ENCODE results near the gene CDC42BPA. TPM values are rescaled to one million over a fixed set of nuclear protein-coding genes. Genes with fewer than 3 reads are reported as not detected.

The CDC42BPA gene
- polyA plus RNA-seq, 1 donor from 2014 or later: 22.9 TPM

DNA sequence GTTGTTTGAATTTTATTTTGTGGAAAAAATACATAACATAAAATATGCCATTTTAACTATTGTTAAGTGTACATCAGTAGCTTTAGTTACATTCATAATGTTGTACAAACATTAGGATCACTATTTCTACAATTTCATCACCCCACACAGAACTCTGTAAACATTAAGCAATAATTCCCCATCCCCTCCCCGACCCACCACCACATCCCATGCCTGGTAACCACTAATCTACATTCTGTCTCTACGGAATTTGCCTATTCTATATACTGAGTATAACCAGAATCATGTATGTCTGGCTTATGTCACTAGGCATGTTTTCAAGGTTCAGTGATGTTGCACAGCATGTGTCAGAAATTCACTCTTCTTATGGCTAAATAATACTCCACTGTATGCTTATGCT lies 47.7 kb downstream of the CDC42BPA start:
- Histone ChIP-seq H3K4me2 (ENCODE audit: low read length) (no peak overlapping the region), H2AFZ (ENCODE audit: low read depth, low read length) (no peak overlapping the region), H3F3A (ENCODE audit: insufficient read depth, low read length, poor library complexity, severe bottlenecking) (no peaks in the 10 kb centered on the region), H3K27ac (ENCODE audit: low read length) (no peak overlapping the region), H3K36me3 (ENCODE audit: insufficient read depth, low read length) (no peaks in the 10 kb centered on the region), H3K9me3 (ENCODE audit: low read length) (no peaks in the 10 kb centered on the region), H3K79me2 (replicated peaks; ENCODE audit: insufficient read depth, low read length) (peaks cover 48% of the 10 kb centered on the region), H3K9ac (ENCODE audit: low read length) (no peak overlapping the region), H3K27me3 (ENCODE audit: insufficient read depth, low read depth, low read length) (no peaks in the 10 kb centered on the region), H3K4me3 (ENCODE audit: low read length) (no peak overlapping the region), H4K20me1 (ENCODE audit: insufficient read depth) (no peaks in the 10 kb centered on the region), H3K9me2 (ENCODE audit: insufficient read depth, low read length) (no peaks in the 10 kb centered on the region)
- TF ChIP-seq RAD21 (conservative IDR thresholded peaks at IDR 0.05): no peak
- TF ChIP-seq CTCF (IDR thresholded peaks at IDR 0.05; ENCODE audit: poor library complexity, severe bottlenecking): no peak
- TF ChIP-seq TAF1 (IDR thresholded peaks at IDR 0.05; ENCODE audit: low read depth): no peak
- no peak for TF ChIP-seq POLR2AphosphoS5 (IDR thresholded peaks at IDR 0.05)
- TF ChIP-seq EZH2 (IDR thresholded peaks at IDR 0.05; ENCODE audit: borderline replicate concordance, insufficient read depth, low read length, poor library complexity, severe bottlenecking): no peak
- TF ChIP-seq SMC3 (conservative IDR thresholded peaks at IDR 0.05; ENCODE audit: poor library complexity): no peak
- no peak for TF ChIP-seq MXI1 (conservative IDR thresholded peaks at IDR 0.05; ENCODE audit: poor library complexity, severe bottlenecking)
- TF ChIP-seq REST (IDR thresholded peaks at IDR 0.05; ENCODE audit: borderline replicate concordance): no peak
- no peak for TF ChIP-seq EP300 (conservative IDR thresholded peaks at IDR 0.05; ENCODE audit: poor library complexity, severe bottlenecking)

GRCh38 chr1:227268943-227269342 lies 49.3 kb downstream of the CDC42BPA start:
- no peaks in the 10 kb centered on the region for H3K36me3 ChIP-seq (ENCODE audit: insufficient read depth, low read length)
- no peak overlapping the region for H3K9ac ChIP-seq (ENCODE audit: low read length)
- H3F3A ChIP-seq (ENCODE audit: insufficient read depth, low read length, poor library complexity, severe bottlenecking): no peaks in the 10 kb centered on the region
- no peaks in the 10 kb centered on the region for H3K9me2 ChIP-seq (ENCODE audit: insufficient read depth, low read length)
- H3K4me3 ChIP-seq (ENCODE audit: low read length): no peak overlapping the region
- H3K79me2 ChIP-seq (replicated peaks; ENCODE audit: insufficient read depth, low read length): peaks cover 36% of the 10 kb centered on the region
- no peaks in the 10 kb centered on the region for H4K20me1 ChIP-seq (ENCODE audit: insufficient read depth)
- no peaks in the 10 kb centered on the region for H3K9me3 ChIP-seq (ENCODE audit: low read length)
- no peak for TF ChIP-seq TAF1 (IDR thresholded peaks at IDR 0.05; ENCODE audit: low read depth)
- TF ChIP-seq CTCF (IDR thresholded peaks at IDR 0.05; ENCODE audit: poor library complexity, severe bottlenecking): no peak
- TF ChIP-seq MXI1 (conservative IDR thresholded peaks at IDR 0.05; ENCODE audit: poor library complexity, severe bottlenecking): no peak
- TF ChIP-seq POLR2AphosphoS5 (IDR thresholded peaks at IDR 0.05): no peak
- no peak for TF ChIP-seq EP300 (conservative IDR thresholded peaks at IDR 0.05; ENCODE audit: poor library complexity, severe bottlenecking)
- no peak for TF ChIP-seq EZH2 (IDR thresholded peaks at IDR 0.05; ENCODE audit: borderline replicate concordance, insufficient read depth, low read length, poor library complexity, severe bottlenecking)
- TF ChIP-seq SMC3 (conservative IDR thresholded peaks at IDR 0.05; ENCODE audit: poor library complexity): no peak
- TF ChIP-seq RAD21 (conservative IDR thresholded peaks at IDR 0.05): no peak
- TF ChIP-seq REST (IDR thresholded peaks at IDR 0.05; ENCODE audit: borderline replicate concordance): no peak
- H3K4me2 ChIP-seq (ENCODE audit: low read length): no peak overlapping the region
- no peak overlapping the region for H2AFZ ChIP-seq (ENCODE audit: low read depth, low read length)
- no peak overlapping the region for H3K27ac ChIP-seq (ENCODE audit: low read length)
- no peaks in the 10 kb centered on the region for H3K27me3 ChIP-seq (ENCODE audit: insufficient read depth, low read depth, low read length)
